Ectodermal cell (in vitro differentiated cells): ENCODE results near the gene CCDC192.
"Not testable (repeated sequence)": the region's sequence is repeated elsewhere in the genome, so short reads cannot be mapped to it uniquely, and the experiment has no call there.

Experiments used
- H3K27ac ChIP-seq: 2 replicates; pipeline ENCODE4 v1.7.0; 2013; ENCODE audit warnings: mild to moderate bottlenecking, low read depth, low read length; ENCODE audit not compliant: insufficient read depth, poor library complexity, severe bottlenecking
- H3K27me3 ChIP-seq: 2 replicates; pipeline ENCODE4 v1.7.0; 2013; ENCODE audit warnings: mild to moderate bottlenecking, low read length; ENCODE audit not compliant: insufficient read depth, control insufficient read depth, poor library complexity, severe bottlenecking
- H3K36me3 ChIP-seq: one replicate; pipeline ENCODE4 v1.7.0; 2013; ENCODE audit warnings: low read length; ENCODE audit not compliant: control insufficient read depth, insufficient read depth
- H3K4me1 ChIP-seq: one replicate; pipeline ENCODE4 v1.7.0; 2013; ENCODE audit warnings: low read length; ENCODE audit not compliant: control insufficient read depth, insufficient read depth
- H3K4me3 ChIP-seq: 2 replicates; pipeline ENCODE4 v1.7.0; 2013; ENCODE audit warnings: low read depth, low read length, control low read depth; ENCODE audit not compliant: insufficient read depth
- H3K9me3 ChIP-seq: 2 replicates; pipeline ENCODE4 v1.7.0; 2013; ENCODE audit warnings: mild to moderate bottlenecking, low read length, moderate library complexity; ENCODE audit not compliant: control insufficient read depth
- WGBS, 2 experiments: methylation state at CpG; one replicate each; pipeline ENCODE4 v1.1.7; 2013; ENCODE audit warnings: missing lambda C conversion rate in 2 of 2; 5-methylcytosine and 5-hydroxymethylcytosine counted together

The CCDC192 gene

DNA sequence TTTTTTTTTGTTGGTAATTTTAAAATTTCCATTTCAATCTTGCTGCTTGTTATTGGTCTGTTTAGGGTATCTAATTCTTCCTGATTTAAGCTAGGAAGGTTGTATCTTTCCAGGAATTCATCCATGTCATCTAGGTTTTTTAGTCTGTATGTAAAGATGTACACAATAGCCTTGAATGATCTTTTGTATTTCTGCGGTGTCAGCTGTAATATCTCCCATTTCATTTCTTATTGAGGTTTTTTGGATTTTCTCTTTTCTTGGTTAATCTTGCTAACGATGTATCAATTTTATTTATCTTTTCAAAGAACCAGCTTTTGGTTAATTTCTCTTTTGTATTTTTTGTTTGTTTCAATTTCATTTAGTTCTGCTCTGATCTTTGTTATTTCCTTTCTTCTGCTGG lies 79.3 kb downstream of the CCDC192 start:
- not testable (repeated sequence) for H3K4me3 ChIP-seq, H3K9me3 ChIP-seq, H3K27me3 ChIP-seq, H3K27ac ChIP-seq, H3K36me3 ChIP-seq, H3K4me1 ChIP-seq
- 100% methylated on average over 2 of the region's 2 CpGs; no CpG with 5 or more reads in 1 of the 2 experiments for WGBS, 2 experiments

GRCh38 chr5:127785098-127785927 lies 82.1 kb downstream of the CCDC192 start:
- 93% methylated on average over 6 of the region's 6 CpGs for WGBS, 2 experiments
- Histone ChIP-seq H3K4me3 (no peak overlapping the region), H3K9me3 (no peaks in the 10 kb centered on the region), H3K27ac (no peak overlapping the region), H3K27me3 (no peaks in the 10 kb centered on the region), H3K4me1 (no peaks in the 10 kb centered on the region), H3K36me3 (no peaks in the 10 kb centered on the region)

DNA sequence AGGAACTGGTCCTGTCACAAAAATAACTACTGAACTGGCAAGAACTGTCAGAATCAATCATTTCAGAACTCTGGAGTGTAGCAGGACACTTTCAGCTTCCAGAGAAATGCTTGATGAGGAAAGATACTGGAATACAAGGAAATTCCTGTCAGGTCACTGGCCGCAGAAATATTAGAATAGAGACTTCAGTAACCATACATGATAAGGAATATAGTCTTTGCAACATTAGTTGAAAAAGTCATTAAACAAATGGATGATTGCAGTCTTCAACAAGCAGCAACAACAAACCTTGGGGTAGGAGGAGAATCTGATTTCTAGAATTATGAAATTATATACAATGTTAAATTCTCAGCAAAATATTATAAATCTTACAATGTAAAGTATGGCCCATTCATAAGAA lies 88.2 kb downstream of the CCDC192 start:
- Histone ChIP-seq H3K9me3 (no peaks in the 10 kb centered on the region), H3K27ac (no peak overlapping the region), H3K36me3 (no peaks in the 10 kb centered on the region), H3K27me3 (no peaks in the 10 kb centered on the region), H3K4me1 (peaks cover 8% of the 10 kb centered on the region), H3K4me3 (no peak overlapping the region)
- 100% methylated on average over 1 of the region's 1 CpG; no CpG with 5 or more reads in 1 of the 2 experiments for WGBS, 2 experiments

DNA sequence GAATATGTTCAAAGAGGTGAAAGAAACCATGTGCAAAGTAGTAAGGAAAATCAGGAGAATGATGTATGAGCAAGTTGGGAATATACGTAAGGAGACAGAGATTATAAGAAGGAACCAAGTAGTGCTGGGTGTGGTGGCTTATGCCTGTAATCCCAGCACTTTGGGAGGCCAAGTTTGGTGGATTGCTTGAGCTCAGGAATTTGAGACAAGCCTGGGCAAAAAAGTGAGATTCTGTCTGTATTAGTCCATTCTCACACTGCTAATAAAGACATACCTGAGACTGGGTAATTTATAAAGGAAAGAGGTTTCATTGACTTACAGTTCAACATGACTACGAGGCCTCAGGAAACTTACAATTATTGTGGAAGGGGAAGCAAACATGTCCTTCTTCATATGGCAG lies 88.7 kb downstream of the CCDC192 start:
- not testable (repeated sequence) for H3K36me3 ChIP-seq, H3K4me1 ChIP-seq, H3K4me3 ChIP-seq, H3K9me3 ChIP-seq, H3K27me3 ChIP-seq, H3K27ac ChIP-seq
- 96 to 99% methylated on average over 2 of the region's 2 CpGs for WGBS, 2 experiments

DNA sequence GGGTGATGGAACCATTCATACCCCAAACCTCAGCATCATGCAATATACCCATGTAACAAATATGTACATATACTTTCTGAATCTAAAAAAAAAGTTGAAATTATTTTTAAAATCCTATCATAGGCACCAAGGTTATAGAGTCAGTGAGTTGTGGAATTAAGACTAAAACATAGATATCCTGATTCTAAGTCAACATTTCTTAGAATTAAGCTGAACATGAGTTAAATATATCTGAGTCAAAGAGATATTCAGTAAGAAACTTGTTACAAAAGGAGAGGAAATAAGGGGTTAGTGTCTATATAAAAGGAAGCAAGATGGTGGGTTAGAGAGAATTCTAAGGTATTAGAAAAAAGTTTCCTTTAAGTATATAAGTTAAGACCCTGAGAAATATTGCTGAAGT lies 89.9 kb downstream of the CCDC192 start:
- Histone ChIP-seq H3K27ac (no peak overlapping the region), H3K4me1 (peaks cover 10% of the 10 kb centered on the region), H3K9me3 (no peaks in the 10 kb centered on the region), H3K36me3 (no peaks in the 10 kb centered on the region), H3K27me3 (no peaks in the 10 kb centered on the region), H3K4me3 (no peak overlapping the region)

GRCh38 chr5:127793879-127794278 lies 90.7 kb downstream of the CCDC192 start:
- Histone ChIP-seq H3K27me3 (no peaks in the 10 kb centered on the region), H3K4me3 (no peak overlapping the region), H3K36me3 (no peaks in the 10 kb centered on the region), H3K9me3 (no peaks in the 10 kb centered on the region), H3K4me1 (peaks cover 12% of the 10 kb centered on the region), H3K27ac (no peak overlapping the region)
- WGBS, 2 experiments: 98% methylated on average over 4 of the region's 4 CpGs

DNA sequence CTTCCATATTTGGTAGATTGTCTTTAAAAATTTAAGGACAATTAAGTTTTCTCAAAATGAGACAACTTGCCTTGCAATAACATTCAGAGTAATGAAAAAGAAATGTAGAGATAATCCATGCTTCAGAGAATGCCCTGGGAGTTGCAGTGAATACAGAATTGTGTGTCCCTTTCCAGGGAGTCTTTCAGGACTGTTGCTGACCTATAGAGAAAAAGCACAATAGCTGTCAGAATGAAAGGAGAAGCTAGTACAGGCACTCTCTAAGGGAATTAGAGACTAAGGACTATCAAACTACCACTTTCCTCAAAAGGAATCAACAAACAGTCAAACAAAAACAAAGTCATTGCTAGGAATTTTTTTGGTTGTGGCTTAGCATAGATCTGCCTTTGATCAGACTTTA lies 93.0 kb downstream of the CCDC192 start:
- Histone ChIP-seq H3K4me1 (peaks cover 21% of the 10 kb centered on the region), H3K9me3 (no peaks in the 10 kb centered on the region), H3K27ac (no peak overlapping the region), H3K36me3 (no peaks in the 10 kb centered on the region), H3K27me3 (no peaks in the 10 kb centered on the region), H3K4me3 (no peak overlapping the region)

DNA sequence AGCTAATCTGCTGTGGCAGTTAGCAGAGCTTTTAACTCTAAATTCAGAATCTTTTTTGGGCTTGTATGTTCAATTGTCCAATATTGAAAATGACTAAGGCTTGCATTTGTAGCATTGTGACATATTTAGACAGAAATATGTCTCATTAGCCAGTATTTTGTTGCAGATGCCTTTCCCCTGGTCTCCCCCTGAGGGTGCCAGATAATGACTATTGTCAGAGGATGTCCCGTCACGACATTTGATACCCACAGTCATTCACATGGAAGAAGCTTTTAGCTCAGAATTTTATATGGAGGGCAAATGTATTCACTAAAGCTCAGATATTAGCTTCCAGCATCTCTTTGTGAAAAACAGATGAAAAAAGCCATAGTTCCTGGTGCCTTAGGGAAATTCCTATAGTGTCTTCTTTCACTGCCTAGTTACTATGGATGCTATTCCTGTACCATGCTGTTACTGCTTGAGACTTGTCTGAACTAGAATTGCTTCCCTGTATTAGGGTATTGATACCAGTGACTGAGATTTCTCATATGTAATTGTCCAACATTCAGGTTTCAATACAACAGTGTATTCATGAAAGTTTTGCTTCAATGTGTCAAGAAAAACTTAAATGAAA lies 96.2 kb downstream of the CCDC192 start:
- peaks cover 21% of the 10 kb centered on the region for H3K4me1 ChIP-seq
- H3K27ac ChIP-seq: no peak overlapping the region

DNA sequence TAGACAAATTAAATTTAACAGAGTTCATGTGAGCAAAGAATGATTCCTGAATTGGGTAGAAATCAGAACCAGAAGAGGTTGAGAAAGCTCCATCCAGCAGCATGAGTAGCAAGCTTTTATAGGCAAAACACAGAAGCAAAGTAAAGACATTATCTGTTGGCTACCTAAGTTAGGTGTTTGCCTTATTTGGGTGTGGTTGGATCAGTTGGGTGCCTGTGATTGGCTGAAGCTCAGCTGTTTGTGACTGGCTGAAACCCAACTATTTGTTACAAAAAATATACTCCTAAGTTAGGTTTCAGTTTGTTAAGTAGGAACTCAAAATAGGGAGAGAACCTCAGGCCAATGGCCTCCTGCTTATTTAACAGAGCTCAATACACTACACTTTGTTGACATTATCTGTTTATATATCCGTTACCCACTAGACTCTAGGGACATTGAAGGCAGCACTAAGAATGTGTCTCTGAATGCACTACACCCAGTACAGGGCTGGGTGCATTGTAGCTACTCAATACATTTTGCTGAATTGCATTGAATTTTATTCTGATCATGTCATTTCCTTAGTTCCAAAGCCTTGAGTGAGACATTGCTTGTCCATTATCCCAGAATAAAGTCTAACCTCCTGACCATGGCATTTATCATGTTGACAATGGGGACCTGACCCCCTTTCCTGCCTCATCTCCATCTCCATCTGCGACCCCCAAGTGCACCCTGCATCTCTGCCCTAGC lies 98.7 kb downstream of the CCDC192 start:
- Histone ChIP-seq H3K27ac (no peak overlapping the region), H3K36me3 (no peaks in the 10 kb centered on the region), H3K27me3 (no peaks in the 10 kb centered on the region), H3K4me3 (no peak overlapping the region), H3K9me3 (no peaks in the 10 kb centered on the region), H3K4me1 (peaks cover 12% of the 10 kb centered on the region)
- WGBS, 2 experiments: 87 to 94% methylated on average over 2 of the region's 2 CpGs

More for the DNA sequence above, 96.2 kb downstream of the CCDC192 start:
- 51 to 73% methylated on average over 2 of the region's 2 CpGs for WGBS, 2 experiments
- Histone ChIP-seq H3K36me3 (no peaks in the 10 kb centered on the region), H3K9me3 (no peaks in the 10 kb centered on the region), H3K4me3 (no peak overlapping the region), H3K27me3 (no peaks in the 10 kb centered on the region)

DNA sequence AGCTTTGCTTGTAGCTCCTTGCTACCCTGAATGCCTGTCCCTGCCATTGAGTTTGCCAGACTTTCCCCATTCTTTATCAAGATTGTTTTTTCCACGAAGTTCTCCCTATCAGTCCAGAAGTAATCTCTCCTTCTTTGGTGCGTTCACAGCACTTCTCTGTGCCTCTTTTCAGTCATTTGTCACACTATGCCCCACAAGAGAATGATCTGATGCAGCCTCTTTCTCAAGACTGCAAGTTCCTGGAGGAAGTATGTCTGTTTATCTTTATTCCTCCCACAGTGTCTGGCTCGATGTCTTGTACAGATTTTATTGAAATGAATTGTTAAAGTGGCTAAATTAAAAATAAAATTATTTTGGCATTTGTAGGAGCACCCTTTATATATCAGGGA lies 99.3 kb downstream of the CCDC192 start:
- Histone ChIP-seq H3K36me3 (no peaks in the 10 kb centered on the region), H3K27ac (no peak overlapping the region), H3K4me1 (peaks cover 12% of the 10 kb centered on the region), H3K9me3 (no peaks in the 10 kb centered on the region), H3K4me3 (no peak overlapping the region), H3K27me3 (no peaks in the 10 kb centered on the region)
- 85 to 92% methylated on average over 2 to 3 of the region's 3 CpGs for WGBS, 2 experiments
